Sigmoid colon (tissue), 7 donors: ENCODE measurements around the gene PIK3C2G. TPM values are rescaled to one million over a fixed set of nuclear protein-coding genes. Genes with fewer than 3 reads are reported as not detected.

Experiments
- DNase-seq: peaks from one replicate; pipeline ENCODE4 v3.0.0-alpha.2; 2019
- H3K27ac ChIP-seq, 4 donors: fragments of 200-600 bp; sonication (generic); one replicate each; pipeline ENCODE4 v1.5.1; 2016 to 2019; ENCODE audit warnings: mild to moderate bottlenecking in 1 of 4
- H3K27me3 ChIP-seq, 3 donors: fragments of 200-600 bp; sonication (generic); one replicate each; pipeline ENCODE4 v1.5.1; 2019; ENCODE audit warnings: mild to moderate bottlenecking in 1 of 3
- H3K36me3 ChIP-seq, 4 donors: fragments of 200-600 bp; sonication (generic); one replicate each; pipeline ENCODE4 v1.5.1; 2016 to 2019
- H3K4me1 ChIP-seq, 4 donors: fragments of 200-600 bp; sonication (generic); one replicate each; pipeline ENCODE4 v1.5.1; 2017 to 2019
- H3K4me3 ChIP-seq, 4 donors: fragments of 200-600 bp; sonication (generic); one replicate each; pipeline ENCODE4 v1.5.1; 2017 to 2019; ENCODE audit warnings: mild to moderate bottlenecking in 2 of 4, moderate library complexity in 1 of 4
- H3K9me3 ChIP-seq, 4 donors: fragments of 200-600 bp in 3 of 4; sonication (generic) in 3 of 4; one replicate each; pipeline versions ENCODE4 v1.5.1 to v1.6.1; 2013 to 2019
- EP300 ChIP-seq, 4 donors: sonication (generic); formaldehyde crosslinking; IDR thresholded peaks; one replicate each; pipeline ENCODE4 v1.6.1; 2017; ENCODE audit warnings: antibody characterized with exemption in 4 of 4
- POLR2A ChIP-seq, 2 donors: fragments of 450-650 bp; IDR thresholded peaks; one replicate each; pipeline ENCODE4 v1.6.1; 2016; ENCODE audit warnings: antibody characterized with exemption in 2 of 2, mild to moderate bottlenecking in 2 of 2, moderate library complexity in 2 of 2
- POLR2AphosphoS5 ChIP-seq, 4 donors: sonication (generic); formaldehyde crosslinking; IDR thresholded peaks; one replicate each; pipeline ENCODE4 v1.6.1; 2017; ENCODE audit warnings: antibody characterized with exemption in 4 of 4
- WGBS, 2 donors: extraction: QIAGEN DNeasy Blood & Tissue Kit; methylation state at CpG; one replicate each; pipeline ENCODE4 v1.1.7; 2013; 5-methylcytosine and 5-hydroxymethylcytosine counted together
- intact Hi-C: fragments of 100-400 bp; cut with DNase I; formaldehyde crosslinking; loops from one replicate; pipeline ENCODE4 v1.15.1; 2023
- polyA plus RNA-seq, 3 donors: library from polyadenylated mRNA; stranded (reverse); fragments of 200-250 nt; gene quantifications; one replicate each; pipeline ENCODE4 v1.2.3, GENCODE V29; 2013
- total RNA-seq, 4 donors: library from RNA; depleted of rRNA; stranded (reverse); fragments of >200 nt; gene quantifications; one replicate each; pipeline ENCODE4 v1.1.0, GENCODE V29; 2016
- TF ChIP-seq, protein P1 (sequence below), 4 experiments: fragments of 450-650 bp in 3 of 4; fragments of 200-600 bp in 1 of 4; IDR thresholded peaks; one replicate each; pipeline ENCODE4 v1.5.1; 2016 to 2019; ENCODE audit warnings: antibody characterized with exemption in 4 of 4, mild to moderate bottlenecking in 3 of 4, moderate library complexity in 2 of 4
- donor health status: healthy with polysubstance abuse.
- donor health status: Bipolar disorder and iron deficiency.
- donor health status: healthy.

Gene PIK3C2G
- total and polyA plus RNA-seq, 7 donors: 0.07 to 1.7 (median 0.63) TPM; not detected in 1

DNA sequence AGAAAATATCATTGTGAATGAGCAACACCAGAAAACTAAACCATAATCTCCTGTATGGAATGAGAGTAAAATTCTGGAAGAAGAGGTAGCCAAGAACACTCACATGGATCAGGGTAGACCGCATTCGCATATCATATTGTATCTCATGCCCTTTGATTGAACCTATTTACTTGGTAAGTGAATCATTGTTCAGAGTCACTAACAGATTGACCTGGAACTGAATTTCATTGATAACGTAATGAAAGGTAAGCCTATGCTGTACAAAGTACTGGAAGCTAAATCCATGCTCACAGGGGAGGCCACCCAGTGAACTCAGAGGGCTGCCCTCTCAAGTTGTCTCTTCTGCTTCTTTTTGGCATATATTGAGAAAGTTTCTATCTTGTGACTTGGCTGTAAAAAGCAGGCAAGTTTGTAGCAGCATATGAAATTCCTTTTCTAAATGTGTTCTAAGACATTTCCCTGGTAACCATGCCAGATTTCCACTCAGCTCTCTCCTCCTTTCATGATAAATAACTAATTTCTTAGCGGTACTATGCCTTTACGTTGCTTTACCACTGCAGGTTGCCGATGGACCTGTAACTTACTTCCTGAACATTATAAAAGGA lies 385.1 kb downstream of the PIK3C2G start:
- Histone ChIP-seq H3K27ac (no peak overlapping the region), H3K4me1 (peaks cover 0 to 16% (median 14%) of the 10 kb centered on the region in 4 donors), H3K36me3 (no peaks in the 10 kb centered on the region), H3K27me3 (no peaks in the 10 kb centered on the region), H3K9me3 (peaks cover 0 to 2% (median 0%) of the 10 kb centered on the region in 4 donors), H3K4me3 (no peak overlapping the region)
- 85 to 89% methylated on average over 6 of the region's 6 CpGs for WGBS, 2 donors
- intact Hi-C loops: no loop called here
- TF ChIP-seq, protein P1, sequence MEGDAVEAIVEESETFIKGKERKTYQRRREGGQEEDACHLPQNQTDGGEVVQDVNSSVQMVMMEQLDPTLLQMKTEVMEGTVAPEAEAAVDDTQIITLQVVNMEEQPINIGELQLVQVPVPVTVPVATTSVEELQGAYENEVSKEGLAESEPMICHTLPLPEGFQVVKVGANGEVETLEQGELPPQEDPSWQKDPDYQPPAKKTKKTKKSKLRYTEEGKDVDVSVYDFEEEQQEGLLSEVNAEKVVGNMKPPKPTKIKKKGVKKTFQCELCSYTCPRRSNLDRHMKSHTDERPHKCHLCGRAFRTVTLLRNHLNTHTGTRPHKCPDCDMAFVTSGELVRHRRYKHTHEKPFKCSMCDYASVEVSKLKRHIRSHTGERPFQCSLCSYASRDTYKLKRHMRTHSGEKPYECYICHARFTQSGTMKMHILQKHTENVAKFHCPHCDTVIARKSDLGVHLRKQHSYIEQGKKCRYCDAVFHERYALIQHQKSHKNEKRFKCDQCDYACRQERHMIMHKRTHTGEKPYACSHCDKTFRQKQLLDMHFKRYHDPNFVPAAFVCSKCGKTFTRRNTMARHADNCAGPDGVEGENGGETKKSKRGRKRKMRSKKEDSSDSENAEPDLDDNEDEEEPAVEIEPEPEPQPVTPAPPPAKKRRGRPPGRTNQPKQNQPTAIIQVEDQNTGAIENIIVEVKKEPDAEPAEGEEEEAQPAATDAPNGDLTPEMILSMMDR (IDR thresholded peaks at IDR 0.05): no peak
- no peak for DNase-seq

DNA sequence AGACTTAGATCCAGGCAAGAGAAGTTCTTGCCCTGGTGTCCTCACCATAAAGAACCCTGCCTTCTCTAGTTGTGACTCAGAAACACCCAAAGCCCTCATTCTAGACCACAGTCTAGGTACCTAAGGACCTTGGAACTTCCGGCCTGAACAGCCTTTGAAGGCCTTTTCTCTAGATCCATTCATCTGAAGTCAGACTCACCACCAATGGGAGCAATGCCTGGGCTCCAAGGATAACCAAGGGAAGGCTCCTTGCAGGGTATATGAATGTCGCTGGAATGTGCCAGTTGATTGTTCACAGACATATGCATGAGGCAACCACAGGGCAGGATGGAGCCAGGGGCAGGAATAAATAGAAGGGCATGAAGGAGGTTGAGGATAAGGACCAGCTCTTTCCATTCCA lies 390.2 kb downstream of the PIK3C2G start:
- no peak for TF ChIP-seq POLR2AphosphoS5 (IDR thresholded peaks at IDR 0.05)
- TF ChIP-seq, protein P1 (IDR thresholded peaks at IDR 0.05): no peak
- TF ChIP-seq POLR2A (IDR thresholded peaks at IDR 0.05): no peak
- no peak for TF ChIP-seq EP300 (IDR thresholded peaks at IDR 0.05)
- Histone ChIP-seq H3K4me3 (no peak overlapping the region), H3K4me1 (no peaks in the 10 kb centered on the region), H3K36me3 (no peaks in the 10 kb centered on the region), H3K9me3 (peaks cover 0 to 2% (median 0%) of the 10 kb centered on the region in 4 donors), H3K27me3 (no peaks in the 10 kb centered on the region), H3K27ac (no peak overlapping the region)
- intact Hi-C loops: no loop called here
- WGBS, 2 donors: 87 to 89% methylated on average over 2 of the region's 2 CpGs
- no peak for DNase-seq

DNA sequence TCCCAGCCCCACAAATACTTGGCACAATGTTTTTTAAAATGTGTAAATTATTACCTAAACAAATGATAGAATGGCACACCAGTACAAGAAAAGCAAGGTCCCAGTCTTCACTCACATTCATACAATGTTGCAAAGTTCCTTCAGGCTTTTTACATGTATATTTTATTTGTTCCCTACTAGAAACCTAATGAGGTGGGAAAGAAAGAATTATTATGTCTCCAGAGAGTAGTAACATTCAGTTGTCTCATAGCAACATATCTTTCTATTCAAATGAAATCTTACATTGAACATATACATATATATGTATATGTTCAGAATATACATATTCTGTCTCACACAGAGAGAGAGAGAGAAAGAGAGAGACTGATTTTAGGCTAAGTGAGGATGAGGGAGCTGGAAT lies 391.3 kb downstream of the PIK3C2G start:
- no peak for DNase-seq
- Histone ChIP-seq H3K4me1 (no peaks in the 10 kb centered on the region), H3K36me3 (no peaks in the 10 kb centered on the region), H3K9me3 (peaks cover 0 to 2% (median 0%) of the 10 kb centered on the region in 4 donors), H3K27me3 (no peaks in the 10 kb centered on the region), H3K27ac (no peak overlapping the region), H3K4me3 (no peak overlapping the region)
- intact Hi-C loops: no loop called here
- no peak for TF ChIP-seq POLR2AphosphoS5 (IDR thresholded peaks at IDR 0.05)
- TF ChIP-seq, protein P1 (IDR thresholded peaks at IDR 0.05): no peak
- no peak for TF ChIP-seq EP300 (IDR thresholded peaks at IDR 0.05)
- no peak for TF ChIP-seq POLR2A (IDR thresholded peaks at IDR 0.05)

DNA sequence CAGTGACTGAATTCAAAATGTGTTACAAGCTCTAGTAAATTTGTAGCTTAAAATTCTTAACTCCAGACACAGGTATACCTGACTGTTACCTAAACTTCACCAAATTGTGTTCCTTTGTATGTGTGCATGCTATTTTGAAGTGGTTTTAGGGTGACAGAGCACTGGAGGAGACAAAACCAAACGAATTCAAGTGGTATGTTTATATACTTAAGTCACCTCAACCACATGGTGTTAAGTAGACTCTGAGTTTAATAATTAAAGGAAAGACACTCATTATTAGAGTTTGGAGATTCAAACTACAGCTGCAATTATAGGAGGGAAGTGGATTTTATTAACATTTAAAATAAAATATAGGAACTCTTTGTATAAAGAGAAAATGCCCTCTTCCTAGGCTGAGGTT lies 392.1 kb downstream of the PIK3C2G start:
- TF ChIP-seq POLR2AphosphoS5 (IDR thresholded peaks at IDR 0.05) (no peak), EP300 (IDR thresholded peaks at IDR 0.05) (no peak), POLR2A (IDR thresholded peaks at IDR 0.05) (no peak)
- TF ChIP-seq, protein P1 (IDR thresholded peaks at IDR 0.05): no peak
- 26 to 40% methylated on average over 1 of the region's 1 CpG for WGBS, 2 donors
- intact Hi-C loops: no loop called here
- DNase-seq: no peak
- Histone ChIP-seq H3K27me3 (no peaks in the 10 kb centered on the region), H3K36me3 (no peaks in the 10 kb centered on the region), H3K9me3 (no peaks in the 10 kb centered on the region), H3K4me3 (no peak overlapping the region), H3K27ac (no peak overlapping the region), H3K4me1 (no peaks in the 10 kb centered on the region)

DNA sequence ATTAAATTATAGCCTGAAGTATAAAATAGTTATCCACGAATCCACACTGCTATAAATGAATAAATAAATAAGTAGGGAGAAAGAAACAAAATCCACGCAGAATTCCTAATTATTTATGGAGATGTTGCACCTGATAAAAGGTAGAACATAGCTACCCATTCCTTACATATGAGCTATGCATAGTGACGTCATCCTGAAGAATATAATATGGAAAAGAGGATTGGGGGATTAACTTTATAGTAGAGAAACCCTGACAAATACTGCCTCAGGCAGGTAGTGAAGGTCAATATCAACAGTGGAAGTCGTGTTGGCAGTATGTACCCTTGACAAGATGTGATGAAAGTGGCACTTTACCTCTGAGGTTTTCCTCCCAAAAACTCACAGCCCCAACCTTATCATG lies 394.0 kb downstream of the PIK3C2G start:
- Histone ChIP-seq H3K9me3 (peaks cover 0 to under 1% (median 0%) of the 10 kb centered on the region in 4 donors), H3K4me3 (no peak overlapping the region), H3K27ac (no peak overlapping the region), H3K36me3 (no peaks in the 10 kb centered on the region), H3K27me3 (no peaks in the 10 kb centered on the region), H3K4me1 (no peaks in the 10 kb centered on the region)
- 63 to 76% methylated on average over 4 of the region's 4 CpGs for WGBS, 2 donors
- intact Hi-C loops: no loop called here
- no peak for DNase-seq
- TF ChIP-seq, protein P1 (IDR thresholded peaks at IDR 0.05): no peak
- no peak for TF ChIP-seq POLR2AphosphoS5 (IDR thresholded peaks at IDR 0.05)
- TF ChIP-seq EP300 (IDR thresholded peaks at IDR 0.05): no peak
- no peak for TF ChIP-seq POLR2A (IDR thresholded peaks at IDR 0.05)
